NCI-H82 treated with DMSO at 0.1 percent for 48 hours (cell line): Measurements from ENCODE around the gene HPGDS.
"Not testable (repeated sequence)": the region's sequence is repeated elsewhere in the genome, so short reads cannot be mapped to it uniquely, and the experiment has no call there.

Experiments used
- DNase-seq: peaks from one replicate; lab custom pipeline; 2025; ENCODE audit not compliant: unreplicated experiment; lab: John Stamatoyannopoulos, UW

The HPGDS gene

DNA sequence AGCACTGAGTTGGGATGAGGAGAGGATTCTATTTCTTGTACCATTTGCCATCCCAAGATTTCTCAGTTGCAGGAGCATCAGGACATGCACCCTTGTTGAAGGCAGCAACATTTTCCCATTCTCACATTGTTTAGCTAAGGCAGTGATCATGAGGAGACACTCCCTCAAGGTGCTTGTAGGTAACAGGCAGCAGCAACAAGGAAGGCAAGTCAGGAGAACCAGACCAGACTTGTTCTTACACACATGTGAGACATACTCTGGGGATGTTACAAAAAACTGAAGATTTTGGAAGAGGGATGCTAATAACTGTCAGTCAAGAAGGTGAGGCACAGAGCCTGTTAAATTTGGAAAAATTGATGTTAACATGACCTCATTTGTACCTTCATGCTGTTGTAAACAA lies 15.5 kb upstream of the HPGDS start:
- no peak for DNase-seq

DNA sequence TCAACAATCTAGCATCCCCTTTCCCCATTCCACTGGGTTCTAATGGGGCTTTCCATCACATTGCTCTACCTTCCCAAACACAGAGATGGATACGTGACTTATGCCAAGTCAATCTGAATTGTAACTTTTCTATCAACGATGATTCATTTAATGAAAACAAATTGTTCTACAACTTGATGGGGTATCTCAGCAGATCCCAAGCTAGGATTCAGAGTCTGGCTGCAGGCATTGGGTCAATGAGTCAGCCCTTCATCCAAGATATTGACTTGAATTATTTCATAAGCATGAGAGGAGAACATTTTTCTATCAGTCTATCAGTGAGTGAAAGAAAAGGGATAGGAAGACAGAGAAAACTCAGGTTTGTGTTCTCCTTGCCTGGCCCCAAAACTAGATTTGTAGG lies 15.0 kb upstream of the HPGDS start:
- no peak for DNase-seq

DNA sequence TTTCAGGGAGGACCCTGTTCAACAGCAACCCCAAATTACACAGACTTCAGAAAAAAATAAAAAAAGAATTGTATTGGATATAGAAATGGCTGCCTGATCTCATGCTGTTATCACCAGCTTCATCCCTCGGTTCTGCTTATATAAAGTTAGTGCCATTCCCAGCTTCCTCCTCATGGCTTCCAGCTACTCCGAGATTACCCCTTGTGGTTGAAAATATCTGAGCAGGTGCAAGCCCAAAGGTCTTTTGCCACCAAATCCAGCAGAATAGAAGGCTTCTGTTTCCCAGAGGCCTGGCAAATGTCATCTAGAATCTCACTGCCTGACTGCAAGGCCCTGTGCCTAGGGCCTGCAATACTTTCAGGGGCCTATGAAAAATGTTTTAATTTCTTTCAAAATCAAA lies 13.8 kb upstream of the HPGDS start:
- no peak for DNase-seq

DNA sequence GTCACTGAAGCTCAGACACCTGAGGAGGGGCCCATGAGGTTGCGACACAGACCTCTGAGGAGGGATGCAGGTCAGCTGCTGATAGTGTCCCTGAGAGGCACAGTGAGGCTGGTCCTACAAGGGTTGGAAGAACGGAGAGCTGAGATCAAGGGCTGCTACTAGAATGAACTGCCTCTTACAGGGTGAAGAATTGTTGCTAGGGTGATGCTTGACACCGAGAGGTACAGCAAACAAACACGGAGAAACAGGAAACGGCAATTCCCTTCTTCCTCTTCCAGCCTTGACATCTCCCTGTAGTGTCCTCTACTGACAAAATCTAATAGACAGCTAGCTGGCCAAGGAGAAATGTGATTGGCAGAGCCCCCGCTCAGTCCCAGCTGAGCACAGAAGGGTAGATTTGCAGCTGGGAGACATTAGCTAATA lies 11.8 kb upstream of the HPGDS start:
- no peak for DNase-seq

DNA sequence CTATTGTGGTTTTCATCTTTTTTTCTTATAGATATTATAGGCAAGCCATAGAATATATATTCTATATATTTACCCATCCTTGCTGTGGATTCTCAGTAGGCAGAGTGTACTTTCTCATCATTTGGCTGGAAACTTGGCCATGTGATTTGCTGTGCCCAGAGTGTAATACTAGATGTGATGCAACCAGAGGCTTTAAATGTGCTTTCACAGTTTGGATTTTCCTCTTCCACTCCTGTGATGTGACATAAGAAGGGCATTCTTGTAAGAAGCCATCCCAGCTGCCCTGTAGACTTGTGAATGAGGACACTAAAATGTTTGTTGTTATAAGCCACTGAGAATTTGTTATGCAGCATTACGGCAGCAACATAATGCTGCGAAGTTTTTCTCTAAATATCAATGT lies 10.4 kb upstream of the HPGDS start:
- DNase-seq: no peak

DNA sequence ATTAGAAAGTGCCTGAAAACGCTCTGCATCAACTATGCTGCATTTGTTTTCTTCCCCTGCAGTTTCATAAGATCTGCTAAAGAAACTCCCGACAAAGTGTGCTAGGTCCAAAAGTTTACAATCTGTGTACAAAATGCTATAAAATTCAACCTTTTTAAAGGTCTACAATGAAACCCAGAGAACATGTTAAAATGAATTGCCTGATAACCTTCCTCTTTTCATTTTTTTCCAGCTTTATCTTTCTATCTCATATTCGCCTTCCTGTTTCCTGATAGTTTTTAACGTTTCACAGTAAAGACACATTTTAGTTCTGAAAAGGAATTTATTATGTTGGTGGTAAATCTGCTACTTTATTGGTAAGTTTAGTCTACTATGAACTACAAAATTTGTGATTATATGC lies 9.5 kb upstream of the HPGDS start:
- DNase-seq: no peak

DNA sequence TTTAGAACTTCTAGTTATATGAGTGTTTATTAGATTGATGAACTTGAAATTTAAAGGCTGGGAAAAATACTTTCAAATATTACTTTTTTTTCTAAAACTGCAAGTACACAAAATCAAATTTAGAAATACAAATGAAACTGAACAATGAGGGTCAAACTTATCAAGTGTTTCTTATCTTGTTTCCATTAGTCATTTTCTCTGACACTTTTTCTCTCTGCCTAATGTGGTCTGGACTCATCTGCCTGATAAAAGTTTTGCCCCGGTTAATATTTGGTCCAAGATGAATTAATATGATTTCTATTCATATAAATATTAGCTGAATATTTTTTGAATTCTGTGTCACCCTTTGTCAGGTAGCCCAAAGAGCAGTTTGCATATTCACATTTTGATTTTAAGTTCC lies 8.7 kb upstream of the HPGDS start:
- DNase-seq: no peak

DNA sequence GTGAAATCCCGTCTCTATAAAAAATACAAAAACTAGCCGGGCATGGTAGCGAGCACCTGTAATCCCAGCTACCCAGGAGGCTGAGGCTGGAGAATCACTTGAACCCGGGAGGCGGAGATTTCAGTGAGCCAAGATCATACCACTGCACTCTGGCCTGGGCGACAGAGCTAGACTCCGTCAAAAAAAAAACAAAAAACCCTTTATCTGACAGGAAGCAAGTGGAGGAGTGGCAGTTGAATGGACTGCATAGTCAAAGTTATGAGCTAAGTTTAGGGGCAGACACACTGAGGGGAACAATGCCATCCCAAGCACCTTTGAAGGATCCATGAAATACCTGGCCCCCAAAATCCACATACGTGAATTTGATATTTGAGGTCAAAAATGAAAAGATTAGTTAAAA lies 7.5 kb upstream of the HPGDS start:
- DNase-seq: no peak

DNA sequence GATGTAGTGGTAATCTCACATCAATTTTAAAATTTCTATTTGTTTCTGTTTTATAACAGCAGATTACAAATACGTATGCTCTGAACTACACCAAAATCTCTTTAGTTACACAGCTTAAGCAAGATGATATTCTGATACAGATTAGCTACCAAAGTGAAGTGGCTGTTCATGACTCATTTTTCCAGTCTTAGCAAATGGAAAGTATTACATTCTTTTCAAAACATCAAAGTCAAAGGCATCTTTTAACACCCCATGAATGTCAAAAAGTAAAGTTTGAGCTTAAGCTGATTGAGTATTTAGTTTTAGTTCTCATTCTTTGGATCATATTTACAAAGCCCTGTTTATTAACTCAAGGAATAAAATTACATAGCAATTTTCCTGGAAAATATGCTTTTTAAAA lies 6.6 kb upstream of the HPGDS start:
- no peak for DNase-seq

DNA sequence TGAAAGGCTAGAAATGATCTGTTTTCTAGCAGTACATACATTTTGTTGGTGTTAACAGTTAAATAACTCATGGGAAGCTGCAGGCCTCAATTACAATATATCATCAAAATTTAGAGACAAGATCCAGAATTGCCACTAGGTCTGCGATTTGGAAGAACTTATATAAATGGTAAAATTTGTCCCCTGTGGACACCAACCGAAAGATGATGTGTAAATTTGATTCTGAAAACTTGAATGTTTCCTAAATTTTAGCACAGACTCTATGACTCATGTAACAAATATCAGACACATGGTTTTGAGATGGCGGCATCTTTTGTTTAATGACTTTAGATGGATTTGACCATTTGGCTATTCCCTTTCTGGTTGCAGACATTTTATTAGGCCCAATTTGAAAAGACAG lies 6.0 kb upstream of the HPGDS start:
- DNase-seq: no peak

DNA sequence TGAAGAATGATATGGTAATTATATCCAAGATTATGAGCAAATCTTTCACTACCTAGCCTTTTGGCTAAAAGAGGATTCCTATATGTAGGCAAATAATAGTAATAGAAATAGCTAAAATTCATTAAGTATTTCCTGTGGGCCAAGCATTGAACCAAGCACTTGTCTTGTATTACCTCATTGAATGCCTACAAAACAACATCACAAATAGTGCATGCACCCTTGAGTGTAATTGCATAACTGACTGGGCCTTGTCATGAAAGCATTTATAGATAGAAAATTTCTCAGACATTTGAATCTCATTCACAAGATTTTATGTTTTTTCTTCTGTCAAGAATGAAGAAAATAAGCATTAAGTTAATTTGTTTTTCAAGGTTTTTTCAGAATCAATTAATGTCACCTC lies 3.9 kb upstream of the HPGDS start:
- DNase-seq: no peak

DNA sequence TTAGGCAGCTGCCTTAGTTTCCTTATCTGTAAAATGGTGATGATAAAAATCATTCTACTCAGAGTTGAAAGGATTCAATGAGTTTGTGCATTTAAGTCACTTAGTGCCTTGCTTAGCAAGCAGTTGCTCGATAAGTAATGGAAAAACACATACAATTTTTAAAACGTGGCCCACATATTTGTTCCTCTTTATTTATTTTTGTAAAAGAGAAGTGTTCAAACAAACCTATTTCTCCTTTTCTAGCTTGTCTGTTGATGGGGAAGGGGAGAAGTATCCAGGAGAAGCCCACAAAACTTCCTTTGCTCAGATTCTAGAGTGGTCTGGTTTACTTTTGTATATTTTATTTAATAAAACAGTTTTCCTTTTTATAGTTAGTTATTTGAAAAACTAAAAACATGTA lies 3.3 kb upstream of the HPGDS start:
- DNase-seq: no peak

DNA sequence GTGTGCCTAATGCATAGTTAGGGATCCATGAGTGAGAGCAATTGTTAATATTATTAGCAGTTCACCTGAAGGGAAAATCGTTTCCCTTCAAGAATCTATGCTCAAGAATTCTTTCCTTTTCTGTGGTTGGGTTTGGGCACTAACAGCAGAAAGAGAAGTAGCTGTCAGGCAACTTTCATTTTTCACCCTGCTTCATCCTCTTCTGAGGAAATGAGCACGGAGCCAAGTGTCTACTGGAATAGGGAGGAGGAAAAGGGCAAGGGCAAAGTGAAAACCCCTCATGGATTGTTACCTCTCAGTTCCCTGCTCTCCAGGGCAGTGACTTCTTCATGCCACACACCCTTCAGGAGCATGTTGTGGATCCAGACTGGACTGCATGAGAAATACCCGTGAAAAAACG lies 2.6 kb upstream of the HPGDS start:
- DNase-seq: no peak

DNA sequence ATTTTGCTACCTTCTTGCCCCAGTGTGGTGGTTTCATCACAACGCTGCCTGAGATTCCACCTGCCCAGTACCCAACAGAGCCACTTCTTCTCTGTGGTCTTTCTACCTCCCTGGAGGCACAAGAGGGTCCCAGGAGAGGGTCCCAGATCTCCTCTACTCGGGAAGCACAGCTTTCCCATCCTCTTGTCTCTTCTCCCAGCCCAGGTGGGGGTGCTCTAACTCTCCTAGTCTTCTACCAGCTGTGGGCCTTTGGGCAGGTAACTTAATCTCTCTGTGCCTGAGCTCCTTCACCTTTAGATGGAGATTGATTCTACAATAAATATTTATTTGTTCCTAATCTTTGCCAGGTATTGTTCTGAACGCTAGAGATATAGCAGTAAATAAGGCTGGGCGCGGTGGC lies 1.8 kb upstream of the HPGDS start:
- no peak for DNase-seq

DNA sequence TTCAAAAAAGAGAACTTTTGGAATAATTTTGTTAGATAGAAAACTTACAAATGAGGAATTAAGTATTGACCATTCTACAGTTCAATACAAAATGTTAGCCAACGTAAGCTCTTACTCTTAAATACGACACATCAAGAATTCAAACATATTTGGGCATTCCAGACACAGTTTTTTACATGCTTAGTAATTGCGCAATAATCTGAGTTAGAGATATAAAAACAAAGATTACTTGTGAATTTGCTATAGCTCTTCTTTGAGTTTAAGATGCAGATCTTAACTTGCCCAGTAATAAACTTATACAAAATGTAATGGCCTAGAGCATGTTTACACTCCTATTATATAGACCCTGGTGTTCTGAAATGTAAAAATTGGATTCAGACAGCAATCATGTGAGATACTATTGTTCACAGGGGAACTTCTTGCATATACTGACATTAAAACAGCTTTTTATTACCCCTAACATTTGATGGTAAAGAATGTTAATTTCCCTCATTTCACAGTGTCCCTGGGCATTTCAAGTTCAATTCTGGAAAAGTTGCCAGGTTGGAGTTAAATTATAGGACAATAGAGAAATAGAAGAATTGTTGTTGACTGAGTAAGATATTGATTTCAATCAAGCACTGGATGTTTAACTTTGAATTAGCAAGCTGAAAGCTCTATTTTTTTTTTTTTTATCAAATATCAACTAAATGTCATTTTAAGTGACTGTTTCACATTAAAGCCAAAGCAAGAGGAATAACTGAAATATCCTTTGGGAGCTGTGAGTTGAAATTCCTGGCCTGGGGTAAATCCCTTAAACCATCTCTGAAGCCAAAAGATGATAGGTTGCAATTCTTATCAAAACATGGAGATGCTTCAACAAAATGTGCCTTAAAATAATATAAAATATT lies 910 bp downstream of the HPGDS start:
- DNase-seq: no peak

DNA sequence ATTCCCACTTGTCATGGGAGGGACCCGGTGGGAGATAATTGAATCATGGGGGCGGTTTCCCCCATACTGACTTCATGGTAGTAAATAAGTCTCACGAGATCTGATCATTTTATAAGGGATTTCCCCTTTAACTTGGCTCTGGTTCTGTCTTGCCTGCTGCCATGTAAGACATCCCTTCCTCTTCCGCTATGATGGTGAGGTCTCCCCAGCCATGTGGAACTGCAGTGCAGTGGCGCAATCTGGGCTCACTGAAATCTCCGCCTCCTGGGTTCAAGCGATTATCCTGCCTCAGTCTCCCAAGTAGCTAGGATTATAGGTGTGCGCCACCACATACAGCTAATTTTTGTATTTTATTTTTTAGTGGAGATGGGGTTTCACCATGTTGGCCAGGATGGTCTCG lies 2.9 kb downstream of the HPGDS start:
- no peak for DNase-seq

DNA sequence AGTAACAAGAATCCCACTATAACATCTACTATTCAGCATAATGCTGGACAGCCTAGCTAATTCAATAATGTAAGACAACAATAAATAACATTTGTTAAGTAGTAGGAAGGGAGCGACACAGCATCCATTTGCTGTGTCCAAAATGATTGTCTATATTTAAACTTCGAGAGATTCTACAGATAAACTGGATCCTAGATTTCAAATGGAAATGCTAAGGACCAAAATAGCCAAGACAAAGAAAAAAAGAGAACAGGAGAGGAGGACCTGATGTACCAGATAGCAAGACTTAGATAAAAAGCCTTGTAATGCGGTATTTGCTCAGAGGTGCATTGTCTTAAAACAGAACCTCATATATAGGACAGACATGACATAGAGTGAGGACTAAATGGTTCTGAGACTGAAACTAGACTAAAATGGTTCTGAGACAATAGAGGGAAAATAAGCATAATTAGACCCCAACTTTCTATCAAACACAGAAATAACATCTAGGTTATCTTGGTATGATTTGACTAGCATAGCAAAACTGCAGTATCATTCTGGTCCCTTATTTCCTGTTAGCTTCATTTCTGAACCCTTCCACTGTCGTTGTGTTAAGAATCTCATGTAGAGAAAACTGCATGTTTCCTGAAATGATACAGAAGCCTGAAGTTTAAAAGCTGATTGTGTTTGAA lies 3.8 kb downstream of the HPGDS start:
- DNase-seq: no peak

DNA sequence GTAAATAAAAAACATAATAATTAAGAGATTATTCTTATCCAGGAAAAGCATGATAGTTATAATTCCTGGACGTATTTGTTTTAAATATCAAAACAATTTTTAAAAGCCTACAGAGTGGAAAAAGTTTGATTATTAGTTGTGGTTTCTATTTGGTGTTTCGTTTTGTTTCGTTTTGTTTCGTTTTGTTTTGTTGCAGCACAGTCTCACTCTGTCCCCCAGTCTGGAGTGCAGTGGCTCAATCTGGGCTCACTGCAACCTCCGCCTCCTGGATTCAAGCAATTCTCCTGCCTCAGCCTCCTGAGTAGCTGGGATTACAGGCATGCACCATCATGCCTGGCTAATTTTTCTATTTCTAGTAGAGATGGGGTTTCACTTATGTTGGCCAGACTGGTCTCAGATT lies 5.8 kb downstream of the HPGDS start:
- not testable (repeated sequence) for DNase-seq

DNA sequence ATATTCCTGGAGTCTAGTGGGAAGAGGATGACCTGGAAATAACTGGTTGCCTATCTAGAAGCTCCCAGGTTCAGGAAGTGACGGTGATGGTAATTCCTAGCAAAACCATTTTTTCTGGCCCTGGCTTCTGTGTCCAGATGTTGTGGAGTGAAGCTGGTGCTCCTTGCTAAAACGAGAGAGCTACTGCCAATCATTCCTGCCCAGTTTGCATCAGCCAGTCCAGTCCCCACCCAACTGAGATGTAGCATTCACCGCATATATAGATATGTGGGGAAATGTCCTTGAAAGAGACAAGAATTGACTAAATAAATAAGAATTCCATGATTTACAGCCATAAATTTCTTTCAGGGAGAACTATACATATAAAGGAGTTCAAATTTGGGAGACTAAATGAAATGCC lies 6.3 kb downstream of the HPGDS start:
- DNase-seq: no peak

DNA sequence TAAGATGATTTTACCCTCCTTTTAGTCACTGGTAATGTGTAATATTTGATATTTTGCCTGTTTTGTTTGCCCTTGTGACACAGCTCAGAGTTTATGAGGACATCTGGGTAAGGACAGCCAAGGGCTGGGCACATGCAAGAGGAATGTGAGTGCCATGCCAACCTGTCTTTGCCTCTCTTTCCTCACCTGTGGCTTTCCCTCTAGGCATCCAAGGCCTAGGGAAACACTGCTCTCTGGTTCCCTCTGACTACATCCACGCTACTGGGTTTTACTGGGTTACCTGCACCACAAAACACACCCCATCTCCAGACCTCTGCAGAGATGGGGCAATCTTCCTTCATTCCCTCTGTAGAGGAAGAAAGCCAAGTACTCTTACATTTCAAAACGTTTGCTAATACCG lies 7.7 kb downstream of the HPGDS start:
- DNase-seq: no peak

DNA sequence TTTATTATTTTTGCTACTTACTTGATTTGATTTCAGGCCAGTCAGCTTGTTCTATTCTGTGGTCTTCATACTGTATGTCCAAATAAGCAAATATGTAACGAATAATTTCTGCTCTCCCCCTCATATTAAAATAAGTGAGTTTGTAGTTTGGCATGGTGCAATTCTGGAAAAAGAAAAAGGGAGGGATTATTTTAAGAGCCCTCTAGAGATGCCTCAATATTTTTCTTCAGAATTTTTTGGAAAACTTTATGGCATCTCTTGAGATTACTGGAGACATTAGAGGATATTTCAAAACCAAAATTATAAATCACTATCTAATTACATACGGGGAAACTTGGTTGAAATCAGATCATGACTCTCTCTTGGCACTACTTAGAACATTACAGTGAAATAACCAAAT lies 8.2 kb downstream of the HPGDS start:
- no peak for DNase-seq

DNA sequence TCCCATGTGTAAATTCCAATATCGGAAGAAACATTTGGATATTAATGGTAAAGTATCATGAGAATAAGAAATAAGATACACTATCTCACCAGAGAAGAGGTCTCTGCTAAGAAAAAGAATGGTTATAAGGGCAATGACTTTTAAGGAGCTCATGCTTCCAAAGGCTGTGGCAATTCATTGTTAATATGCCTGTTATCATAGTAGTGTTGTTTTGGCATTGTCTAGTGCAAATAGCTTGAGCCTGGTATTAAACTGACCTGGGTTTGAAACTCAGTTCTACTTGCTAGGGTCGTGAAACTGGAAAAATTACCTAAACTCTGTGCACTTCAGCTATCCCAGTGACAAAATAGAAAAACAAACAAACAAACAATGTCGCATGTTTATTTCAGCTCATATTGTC lies 8.8 kb downstream of the HPGDS start:
- no peak for DNase-seq
